Activated CD8-positive, alpha-beta T cell treated with anti-CD3 and anti-CD28 coated beads for 36 hours (primary cell): ENCODE data around the gene SLC23A1. TPM values are rescaled to one million over a fixed set of nuclear protein-coding genes. Genes with fewer than 3 reads are reported as not detected.
A peak's percentile ranks its signal among the peaks of the same experiment; 100 is the strongest.

Source experiments
- ATAC-seq: fragments of 200-7000 bp; cut with Tn5 transposase; one replicate; pipeline ENCODE4 v1.10.0; 2021; ENCODE audit warnings: mild to moderate bottlenecking, moderate library complexity
- CTCF ChIA-PET: fragments of 350-600 bp; sonication (Branson Sonifier 250); formaldehyde crosslinking; loops from one replicate; lab custom pipeline; 2021; ENCODE audit warnings: antibody characterized with exemption; lab: Charles Lee
- POLR2A ChIA-PET: fragments of 350-600 bp; sonication (Branson Sonifier 250); formaldehyde crosslinking; loops from one replicate; lab custom pipeline; 2021; ENCODE audit warnings: antibody characterized with exemption; lab: Charles Lee
- DNase-seq: peaks from one replicate; pipeline ENCODE4 v3.0.0-alpha.2; 2020
- H3K27ac Mint-ChIP-seq: one replicate; pipeline ENCODE4 v1.8.0; 2021; ENCODE audit warnings: mild to moderate bottlenecking, mixed read lengths
- H3K27me3 Mint-ChIP-seq: one replicate; pipeline ENCODE4 v1.8.0; 2021; ENCODE audit warnings: mixed read lengths
- H3K36me3 Mint-ChIP-seq: one replicate; pipeline ENCODE4 v1.8.0; 2021; ENCODE audit warnings: low read depth, mixed read lengths
- H3K4me1 Mint-ChIP-seq: one replicate; pipeline ENCODE4 v1.8.0; 2021; ENCODE audit warnings: low read depth, mixed read lengths
- H3K4me3 Mint-ChIP-seq: one replicate; pipeline ENCODE4 v1.8.0; 2021; ENCODE audit warnings: mild to moderate bottlenecking, moderate library complexity, mixed read lengths
- H3K9me3 Mint-ChIP-seq: one replicate; pipeline ENCODE4 v1.8.0; 2021; ENCODE audit warnings: mixed read lengths
- intact Hi-C: fragments of 100-400 bp; cut with micrococcal nuclease; formaldehyde crosslinking; loops from one replicate; pipeline ENCODE4 v1.10.0; 2022
- total RNA-seq, 2 experiments: library from RNA; stranded (reverse); gene quantifications; one replicate each; pipeline ENCODE4 v1.2.3, GENCODE V29; 2021
- TF ChIP-seq, protein P1 (sequence below): fragments of 200-600 bp; IDR thresholded peaks from one replicate; pipeline ENCODE4 v1.8.0; 2022; ENCODE audit warnings: antibody characterized with exemption, mild to moderate bottlenecking

Gene SLC23A1
- total RNA-seq, 2 experiments from 2014 or later: 0.63 to 0.89 TPM

DNA sequence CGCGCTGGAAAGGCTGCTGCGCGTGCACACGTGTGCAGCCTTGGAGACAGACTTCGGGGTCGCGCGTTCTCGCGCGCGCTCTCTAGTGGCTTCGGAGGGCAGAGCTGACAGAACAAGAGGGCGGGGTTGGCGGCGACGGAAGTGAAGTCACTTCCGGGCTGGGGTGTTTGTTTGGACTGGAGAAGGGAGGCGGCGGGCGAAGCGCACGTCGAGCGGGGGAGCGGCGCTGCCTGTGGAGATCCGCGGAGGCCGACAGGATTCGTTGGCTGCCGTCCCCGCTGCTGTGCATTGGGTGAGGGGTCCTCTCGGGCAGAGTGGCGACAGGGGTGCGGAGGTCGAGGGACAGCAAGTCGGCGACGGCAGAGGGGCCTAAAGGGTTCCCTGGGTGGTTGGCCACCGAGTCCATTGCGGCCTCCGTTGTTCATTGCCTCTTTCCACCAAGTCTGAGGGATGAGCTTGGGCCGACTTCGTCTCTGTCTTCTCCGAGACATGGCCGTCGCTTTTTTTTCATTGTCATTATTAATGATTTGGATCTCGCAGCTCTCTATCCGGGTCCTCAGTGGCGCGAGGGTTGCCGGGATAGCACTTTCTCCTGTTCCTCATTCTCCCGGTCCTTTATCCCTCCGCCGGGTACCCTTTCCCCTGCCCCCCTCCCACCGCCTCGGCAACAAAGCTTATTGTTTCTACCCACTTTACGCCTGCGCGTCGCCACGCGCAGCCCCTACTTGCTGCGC, 41.2 kb downstream of the SLC23A1 start, which contains the start of gene PAIP2:
Gene PAIP2, plus strand, starts transcription at position 166 of the 734 bp plus-strand sequence. CDS start 21,931 bp downstream, outside the sequence.
- H3K36me3 Mint-ChIP-seq: peaks cover 24% of the 10 kb centered on the region
- peaks cover 39% of the 10 kb centered on the region for H3K4me1 Mint-ChIP-seq
- no peaks in the 10 kb centered on the region for H3K27me3 Mint-ChIP-seq
- peak within 1 kb of the TSS; percentile 89 for H3K4me3 Mint-ChIP-seq
- TF ChIP-seq, protein P1, sequence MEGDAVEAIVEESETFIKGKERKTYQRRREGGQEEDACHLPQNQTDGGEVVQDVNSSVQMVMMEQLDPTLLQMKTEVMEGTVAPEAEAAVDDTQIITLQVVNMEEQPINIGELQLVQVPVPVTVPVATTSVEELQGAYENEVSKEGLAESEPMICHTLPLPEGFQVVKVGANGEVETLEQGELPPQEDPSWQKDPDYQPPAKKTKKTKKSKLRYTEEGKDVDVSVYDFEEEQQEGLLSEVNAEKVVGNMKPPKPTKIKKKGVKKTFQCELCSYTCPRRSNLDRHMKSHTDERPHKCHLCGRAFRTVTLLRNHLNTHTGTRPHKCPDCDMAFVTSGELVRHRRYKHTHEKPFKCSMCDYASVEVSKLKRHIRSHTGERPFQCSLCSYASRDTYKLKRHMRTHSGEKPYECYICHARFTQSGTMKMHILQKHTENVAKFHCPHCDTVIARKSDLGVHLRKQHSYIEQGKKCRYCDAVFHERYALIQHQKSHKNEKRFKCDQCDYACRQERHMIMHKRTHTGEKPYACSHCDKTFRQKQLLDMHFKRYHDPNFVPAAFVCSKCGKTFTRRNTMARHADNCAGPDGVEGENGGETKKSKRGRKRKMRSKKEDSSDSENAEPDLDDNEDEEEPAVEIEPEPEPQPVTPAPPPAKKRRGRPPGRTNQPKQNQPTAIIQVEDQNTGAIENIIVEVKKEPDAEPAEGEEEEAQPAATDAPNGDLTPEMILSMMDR: no peak
- DNase-seq (peak; percentile 99), ATAC-seq (peak; percentile 90)
- intact Hi-C loops: loop anchor here (2.0 to 5.0 kb wide), 2 partner anchors 45 to 50 kb away; no protein-coding TSS in a partner anchor
- no peaks in the 10 kb centered on the region for H3K9me3 Mint-ChIP-seq
- ChIA-PET POLR2A (interaction anchor here (0.8 to 4.1 kb wide), 28 partner anchors 9 to 799 kb away, joined by 3 to 49 read pairs (median 5); partner anchors contain the start of genes ETF1, MATR3, MZB1 and PROB1), CTCF (interaction anchor here (0.6 to 2.2 kb wide), 18 partner anchors 9 to 73 kb away, joined by 3 to 15 read pairs (median 4); partner anchors contain the start of genes MATR3, MZB1 and PROB1)
- H3K27ac Mint-ChIP-seq: peak within 1 kb of the TSS; percentile 95

DNA sequence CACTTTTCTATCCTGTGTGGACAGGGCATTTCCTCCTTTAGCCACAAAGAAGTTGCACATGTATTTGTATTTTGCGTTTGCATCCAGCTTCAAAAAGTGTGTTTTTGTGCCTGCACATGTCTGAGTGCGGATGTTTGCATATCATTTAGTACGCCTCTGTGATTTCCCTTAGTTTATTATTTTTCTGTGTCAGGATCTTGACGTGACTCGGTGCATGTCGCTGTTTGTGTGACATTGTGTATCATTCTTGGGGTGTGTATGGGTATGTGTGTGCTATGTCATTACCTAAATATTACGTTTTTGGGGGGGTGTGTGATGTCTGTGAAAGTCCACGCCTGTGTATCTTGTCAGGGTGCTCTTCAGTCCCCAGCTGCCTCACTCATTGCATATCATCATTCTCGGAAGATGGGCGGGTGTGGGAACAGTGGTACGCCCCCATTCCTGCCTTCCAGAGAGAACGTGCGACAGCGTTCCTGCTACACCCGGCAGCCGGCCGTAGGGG, 41.9 kb downstream of the SLC23A1 start:
- Mint-ChIP-seq H3K4me3 (peak overlapping the region; percentile 89), H3K9me3 (no peaks in the 10 kb centered on the region), H3K36me3 (peaks cover 21% of the 10 kb centered on the region), H3K4me1 (peaks cover 39% of the 10 kb centered on the region), H3K27me3 (no peaks in the 10 kb centered on the region), H3K27ac (peak overlapping the region; percentile 95)
- intact Hi-C loops: loop anchor here (2.0 to 5.0 kb wide), 2 partner anchors 44 to 51 kb away; no protein-coding TSS in a partner anchor
- DNase-seq (no peak), ATAC-seq (peak; percentile 35)
- CTCF ChIA-PET: interaction anchor here (0.9 to 2.2 kb wide), 12 partner anchors 8 to 74 kb away, joined by 3 to 15 read pairs (median 6); partner anchors contain the start of gene MZB1
- TF ChIP-seq, protein P1: peak; percentile 70
- POLR2A ChIA-PET: interaction anchor here (1.0 to 4.1 kb wide), 18 partner anchors 9 to 220 kb away, joined by 3 to 49 read pairs (median 6); partner anchors contain the start of genes MATR3, MZB1, SPATA24 and UBE2D2

DNA sequence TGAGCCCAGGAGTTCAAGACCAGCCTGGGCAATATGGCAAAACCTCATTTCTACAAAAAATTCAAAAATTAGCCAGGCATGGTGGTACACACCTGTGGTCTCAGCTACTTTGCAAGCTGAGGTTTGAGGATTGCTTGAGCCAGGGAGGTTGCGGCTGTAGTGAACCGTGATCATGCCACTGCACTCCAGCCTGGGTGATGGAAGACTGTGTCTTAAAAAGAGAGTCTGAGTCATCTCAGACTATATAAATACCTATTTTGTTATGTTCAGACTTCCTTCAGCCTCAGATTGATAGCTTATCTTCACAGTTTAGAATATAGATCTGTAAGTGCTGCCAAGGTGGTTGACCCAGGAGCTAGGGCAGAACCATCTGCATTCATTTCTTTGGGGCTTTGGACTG, 43.0 kb downstream of the SLC23A1 start:
- Mint-ChIP-seq H3K4me3 (no peak overlapping the region), H3K36me3 (peaks cover 17% of the 10 kb centered on the region), H3K27ac (no peak overlapping the region), H3K27me3 (no peaks in the 10 kb centered on the region), H3K9me3 (no peaks in the 10 kb centered on the region), H3K4me1 (peaks cover 43% of the 10 kb centered on the region)
- ATAC-seq: no peak
- ChIA-PET POLR2A (interaction anchor here (0.9 to 4.1 kb wide), 4 partner anchors 26 to 64 kb away, joined by 3 to 49 read pairs (median 8); partner anchors contain the start of gene MZB1), CTCF (interaction anchor here (0.7 to 1.1 kb wide), 2 partner anchors 35 to 63 kb away, joined by 3 read pairs; no protein-coding TSS in a partner anchor)
- DNase-seq: no peak
- intact Hi-C loops: loop anchor here (2.0 to 5.0 kb wide), 2 partner anchors 43 to 52 kb away; no protein-coding TSS in a partner anchor
- TF ChIP-seq, protein P1: no peak

DNA sequence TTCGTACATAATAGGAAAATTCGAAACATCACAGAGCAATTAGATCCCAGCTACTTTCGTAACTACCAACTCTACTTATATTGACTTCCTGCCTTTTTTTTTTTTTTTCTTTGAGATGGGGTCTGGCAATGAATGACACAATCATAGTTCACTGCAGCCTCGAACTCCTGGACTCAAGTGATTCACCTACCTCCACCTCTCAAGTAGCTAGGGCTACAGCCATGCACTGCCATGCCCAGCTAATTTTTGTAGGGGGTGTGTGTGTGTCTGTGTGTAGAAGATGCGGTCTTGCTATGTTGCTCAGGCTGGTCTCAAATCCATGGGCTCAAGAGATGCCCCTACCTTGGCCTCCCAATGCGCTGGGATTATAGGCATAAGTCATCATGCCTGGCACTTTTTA, 47.3 kb downstream of the SLC23A1 start:
- ATAC-seq: peak; percentile 43
- no peaks in the 10 kb centered on the region for H3K27me3 Mint-ChIP-seq
- TF ChIP-seq, protein P1: no peak
- no peaks in the 10 kb centered on the region for H3K9me3 Mint-ChIP-seq
- CTCF ChIA-PET: no interaction called here
- POLR2A ChIA-PET: interaction anchor here (0.9 to 2.9 kb wide), 6 partner anchors 8 to 52 kb away, joined by 3 to 8 read pairs (median 4); no protein-coding TSS in a partner anchor
- DNase-seq: peak; percentile 47
- no peak overlapping the region for H3K4me3 Mint-ChIP-seq
- intact Hi-C loops: no loop called here
- H3K27ac Mint-ChIP-seq: peak overlapping the region; percentile 80
- H3K4me1 Mint-ChIP-seq: peaks cover 17% of the 10 kb centered on the region
- H3K36me3 Mint-ChIP-seq: peaks cover 13% of the 10 kb centered on the region

Other genes starting within 250 kb of the SLC23A1 start
- 10 to 100 TPM; 27.6 to 32.3 TPM for gene SIL1, start 184.9 kb downstream of the SLC23A1 start, total RNA-seq
- gene MATR3, start 89.6 kb downstream of the SLC23A1 start, total RNA-seq: 100 to 1,000 TPM; 181 to 209 TPM
- gene PAIP2, start 41.4 kb downstream of the SLC23A1 start, total RNA-seq: 100 to 1,000 TPM; 110 to 113 TPM
- gene MZB1, start 6.6 kb upstream of the SLC23A1 start, total RNA-seq: 10 to 100 TPM; 14.4 to 14.5 TPM
- gene PROB1, start 11.8 kb upstream of the SLC23A1 start, total RNA-seq: 1 to 10 TPM; 3.9 to 4.1 TPM
- 1 to 10 TPM; 4.3 to 4.4 TPM for gene SPATA24, start 20.8 kb upstream of the SLC23A1 start, total RNA-seq
- 10 to 100 TPM; 24.9 to 27.5 TPM for gene DNAJC18, start 56.2 kb upstream of the SLC23A1 start, total RNA-seq
- gene ECSCR, start 79.4 kb upstream of the SLC23A1 start, total RNA-seq: under 1 TPM in 1 of 2 experiments, not detected in 1; 0.25 TPM
- gene SMIM33, start 87.7 kb upstream of the SLC23A1 start, total RNA-seq: under 1 TPM in 1 of 2 experiments, not detected in 1; 0.16 TPM
- gene STING1, start 99.5 kb upstream of the SLC23A1 start, total RNA-seq: 10 to 100 TPM; 43.7 to 46.3 TPM
- 100 to 1,000 TPM; 239 to 253 TPM for gene UBE2D2, start 178.0 kb upstream of the SLC23A1 start, total RNA-seq